GM12878 (cell line): Measurements from ENCODE around the gene TTC39A. TPM values are rescaled to one million over a fixed set of nuclear protein-coding genes. Genes with fewer than 3 reads are reported as not detected.

Experiments
- BRCA1 ChIP-seq: IDR thresholded peaks from 2 replicates; pipeline ENCODE4 v1.6.1; 2011; ENCODE audit warnings: low read depth, low read length, improper control_type of control experiment
- CBX5 ChIP-seq: sonication (generic); IDR thresholded peaks from 2 replicates; pipeline ENCODE4 v1.6.1; 2016; ENCODE audit warnings: low read depth, moderate library complexity, mild to moderate bottlenecking, inconsistent platforms
- CHD1 ChIP-seq: IDR thresholded peaks from 2 replicates; pipeline ENCODE4 v1.6.1; 2012; ENCODE audit warnings: low read depth, low read length, improper control_type of control experiment
- EP300 ChIP-seq, 2 experiments: fragments of 150-350 bp in 1 of 2; IDR thresholded peaks; 2 replicates each; pipeline ENCODE4 v1.6.1; 2011 to 2012; ENCODE audit warnings: low read depth in 2 of 2, low read length in 2 of 2, borderline replicate concordance in 1 of 2, improper control_type of control experiment in 1 of 2, inconsistent platforms in 1 of 2; ENCODE audit not compliant: control insufficient read depth in 1 of 2
- ETV6 ChIP-seq, 2 experiments: fragments of 450-650 bp in 1 of 2; IDR thresholded peaks in 1 of 2; conservative IDR thresholded peaks in 1 of 2; 2 replicates each; pipeline ENCODE4 v1.6.1; 2014; ENCODE audit warnings: antibody characterized with exemption in 1 of 2, borderline replicate concordance in 1 of 2, low read depth in 1 of 2, mild to moderate bottlenecking in 1 of 2, moderate library complexity in 1 of 2
- GABPA ChIP-seq: IDR thresholded peaks from 2 replicates; pipeline ENCODE4 v1.6.1; 2014; ENCODE audit warnings: antibody characterized with exemption, low read depth, mild to moderate bottlenecking, inconsistent platforms
- GATAD2B ChIP-seq: fragments of 450-650 bp; conservative IDR thresholded peaks from 2 replicates; pipeline ENCODE4 v1.6.1; 2017; ENCODE audit warnings: low read depth, mild to moderate bottlenecking, moderate library complexity
- IKZF2 ChIP-seq, 2 experiments: fragments of 450-650 bp; IDR thresholded peaks; 2 replicates each; pipeline ENCODE4 v1.6.1; 2017; ENCODE audit warnings: mild to moderate bottlenecking in 2 of 2, moderate library complexity in 2 of 2
- MEF2A ChIP-seq: IDR thresholded peaks from 2 replicates; pipeline ENCODE4 v1.6.1; 2011; ENCODE audit warnings: low read depth, mild to moderate bottlenecking, low read length, moderate library complexity; ENCODE audit not compliant: insufficient read depth
- MTA3 ChIP-seq: IDR thresholded peaks from 2 replicates; pipeline ENCODE4 v1.6.1; 2012; ENCODE audit warnings: low read length, inconsistent platforms, borderline replicate concordance
- NBN ChIP-seq: fragments of 450-650 bp; IDR thresholded peaks from 2 replicates; pipeline ENCODE4 v1.6.1; 2016
- NFYA ChIP-seq: IDR thresholded peaks from 2 replicates; pipeline ENCODE4 v1.6.1; 2011; ENCODE audit warnings: low read depth, mild to moderate bottlenecking, low read length, improper control_type of control experiment, borderline replicate concordance
- NRF1 ChIP-seq: conservative IDR thresholded peaks from 2 replicates; pipeline ENCODE4 v1.6.1; 2011; ENCODE audit warnings: mild to moderate bottlenecking, low read depth, low read length, improper control_type of control experiment
- POU2F2 ChIP-seq: IDR thresholded peaks from 3 replicates; pipeline ENCODE4 v1.6.1; 2011; ENCODE audit warnings: low read depth, mild to moderate bottlenecking, low read length, borderline replicate concordance
- RUNX3 ChIP-seq: IDR thresholded peaks from 2 replicates; pipeline ENCODE4 v1.6.1; 2012; ENCODE audit warnings: low read length, inconsistent platforms
- STAT1 ChIP-seq: fragments of 450-650 bp; conservative IDR thresholded peaks from 2 replicates; pipeline ENCODE4 v1.6.1; 2014; ENCODE audit warnings: antibody characterized with exemption, mild to moderate bottlenecking
- STAT3 ChIP-seq: IDR thresholded peaks from 2 replicates; pipeline ENCODE4 v1.6.1; 2011; ENCODE audit warnings: low read depth, low read length, improper control_type of control experiment
- polyA plus RNA-seq, 11 experiments: library from polyadenylated mRNA; depleted of rRNA in 4 of 11; unstranded in 6 of 11; stranded (reverse) in 5 of 11; fragments of >200 nt; fragmentation: Nextera tagmentation in 4 of 11; fragmentation: Illumina TruSeq in 1 of 11; extraction: Ambion mirVana in 4 of 11; extraction: Trizol in 1 of 11; gene quantifications; 1 replicate in 1 of 11; 2 replicates in 10 of 11; pipeline versions ENCODE4 v1.2.1 to v1.2.3, GENCODE V29; 2011 to 2016; ENCODE audit warnings: inconsistent platforms in 2 of 11, missing spikeins in 2 of 11, low read depth in 1 of 11
- total RNA-seq, 4 experiments: library from RNA; depleted of rRNA in 3 of 4; stranded (reverse); fragments of >200 nt in 3 of 4; fragmentation: Illumina TruSeq in 1 of 4; extraction: Trizol in 1 of 4; gene quantifications; 2 replicates each; pipeline versions ENCODE4 v1.2.1 to v1.2.3, GENCODE V29; 2013 to 2021
- TF ChIP-seq, protein P1 (sequence below): fragments of 450-650 bp; IDR thresholded peaks from 2 replicates; pipeline ENCODE4 v1.6.1; 2017; ENCODE audit warnings: low read depth, mild to moderate bottlenecking, moderate library complexity
- TF ChIP-seq, protein P2 (sequence below): fragments of 450-650 bp; IDR thresholded peaks from 2 replicates; pipeline ENCODE4 v1.6.1; 2016; ENCODE audit warnings: mild to moderate bottlenecking
- TF ChIP-seq, protein P3 (sequence below): IDR thresholded peaks from 2 replicates; pipeline ENCODE4 v1.6.1; 2011; ENCODE audit warnings: low read depth, low read length, improper control_type of control experiment, borderline replicate concordance
- TF ChIP-seq, protein P4 (sequence below): fragments of 450-650 bp; IDR thresholded peaks from 2 replicates; pipeline ENCODE4 v1.6.1; 2017; ENCODE audit warnings: mild to moderate bottlenecking, moderate library complexity

TTC39A gene
- total and polyA plus RNA-seq, 10 of the 15 experiments (the other 5 are each of a cell fraction or from before 2014, with no cell fraction given) = 0.18 to 3.0 (median 1.2) TPM

DNA sequence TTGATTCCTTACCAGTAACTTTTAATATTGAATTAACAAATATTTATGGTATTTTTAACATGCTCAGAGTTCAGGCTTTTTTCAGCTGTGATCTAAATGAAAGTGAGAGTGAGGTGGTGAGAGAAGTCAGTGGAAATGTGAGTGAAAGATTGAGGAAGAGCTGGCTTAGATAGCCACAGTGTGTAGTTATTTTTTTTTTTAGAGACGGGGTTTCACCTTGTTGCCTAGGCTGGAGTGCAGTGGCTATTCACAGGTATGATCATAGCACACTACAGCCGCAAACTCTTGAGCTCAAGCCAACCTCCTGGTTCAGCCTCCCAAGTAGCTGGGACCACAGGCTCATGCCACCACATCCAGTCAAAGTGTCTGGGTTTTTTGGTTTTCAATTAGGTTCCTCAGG, 83.3 kb downstream of the TTC39A start (continued):
- TF ChIP-seq CHD1 (no peak), GABPA (no peak), NBN (peak; percentile 77), EP300 (IDR thresholded peaks at IDR 0.05; ENCODE audit: borderline replicate concordance in 1 of 2, control insufficient read depth in 1 of 2, low read depth in 2 of 2, low read length in 2 of 2) (peak; percentile 18 to 48; a peak in 2 of 4 replicates), STAT1 (no peak), MEF2A (0 out of 2 replicates have a peak, but pooled peaks have one; percentile 61), GATAD2B (no peak), RUNX3 (peak; percentile 88), BRCA1 (no peak), NFYA (no peak), NRF1 (no peak), MTA3 (no peak; the same call in 1 of the 2 replicates), STAT3 (no peak), CBX5 (0 out of 2 replicates have a peak, but pooled peaks have one; percentile 33), ETV6 (conservative IDR thresholded peaks at IDR 0.05 in 1 of 2, IDR thresholded peaks at IDR 0.05 in 1 of 2; ENCODE audit: borderline replicate concordance in 1 of 2, low read depth in 1 of 2) (peak in 1 of 2 experiments; percentile 62; a peak in 2 of 4 replicates), IKZF2 (IDR thresholded peaks at IDR 0.05) (peak; percentile 73 to 76; a peak in 3 of 4 replicates), POU2F2 (peak; percentile 26; the same call in 1 of the 3 replicates)
- TF ChIP-seq, protein P1, sequence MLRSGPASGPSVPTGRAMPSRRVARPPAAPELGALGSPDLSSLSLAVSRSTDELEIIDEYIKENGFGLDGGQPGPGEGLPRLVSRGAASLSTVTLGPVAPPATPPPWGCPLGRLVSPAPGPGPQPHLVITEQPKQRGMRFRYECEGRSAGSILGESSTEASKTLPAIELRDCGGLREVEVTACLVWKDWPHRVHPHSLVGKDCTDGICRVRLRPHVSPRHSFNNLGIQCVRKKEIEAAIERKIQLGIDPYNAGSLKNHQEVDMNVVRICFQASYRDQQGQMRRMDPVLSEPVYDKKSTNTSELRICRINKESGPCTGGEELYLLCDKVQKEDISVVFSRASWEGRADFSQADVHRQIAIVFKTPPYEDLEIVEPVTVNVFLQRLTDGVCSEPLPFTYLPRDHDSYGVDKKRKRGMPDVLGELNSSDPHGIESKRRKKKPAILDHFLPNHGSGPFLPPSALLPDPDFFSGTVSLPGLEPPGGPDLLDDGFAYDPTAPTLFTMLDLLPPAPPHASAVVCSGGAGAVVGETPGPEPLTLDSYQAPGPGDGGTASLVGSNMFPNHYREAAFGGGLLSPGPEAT = peak; percentile 66
- TF ChIP-seq, protein P2, sequence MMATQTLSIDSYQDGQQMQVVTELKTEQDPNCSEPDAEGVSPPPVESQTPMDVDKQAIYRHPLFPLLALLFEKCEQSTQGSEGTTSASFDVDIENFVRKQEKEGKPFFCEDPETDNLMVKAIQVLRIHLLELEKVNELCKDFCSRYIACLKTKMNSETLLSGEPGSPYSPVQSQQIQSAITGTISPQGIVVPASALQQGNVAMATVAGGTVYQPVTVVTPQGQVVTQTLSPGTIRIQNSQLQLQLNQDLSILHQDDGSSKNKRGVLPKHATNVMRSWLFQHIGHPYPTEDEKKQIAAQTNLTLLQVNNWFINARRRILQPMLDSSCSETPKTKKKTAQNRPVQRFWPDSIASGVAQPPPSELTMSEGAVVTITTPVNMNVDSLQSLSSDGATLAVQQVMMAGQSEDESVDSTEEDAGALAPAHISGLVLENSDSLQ = peak; percentile 70
- TF ChIP-seq, protein P3, sequence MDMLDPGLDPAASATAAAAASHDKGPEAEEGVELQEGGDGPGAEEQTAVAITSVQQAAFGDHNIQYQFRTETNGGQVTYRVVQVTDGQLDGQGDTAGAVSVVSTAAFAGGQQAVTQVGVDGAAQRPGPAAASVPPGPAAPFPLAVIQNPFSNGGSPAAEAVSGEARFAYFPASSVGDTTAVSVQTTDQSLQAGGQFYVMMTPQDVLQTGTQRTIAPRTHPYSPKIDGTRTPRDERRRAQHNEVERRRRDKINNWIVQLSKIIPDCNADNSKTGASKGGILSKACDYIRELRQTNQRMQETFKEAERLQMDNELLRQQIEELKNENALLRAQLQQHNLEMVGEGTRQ = no peak
- TF ChIP-seq, protein P4, sequence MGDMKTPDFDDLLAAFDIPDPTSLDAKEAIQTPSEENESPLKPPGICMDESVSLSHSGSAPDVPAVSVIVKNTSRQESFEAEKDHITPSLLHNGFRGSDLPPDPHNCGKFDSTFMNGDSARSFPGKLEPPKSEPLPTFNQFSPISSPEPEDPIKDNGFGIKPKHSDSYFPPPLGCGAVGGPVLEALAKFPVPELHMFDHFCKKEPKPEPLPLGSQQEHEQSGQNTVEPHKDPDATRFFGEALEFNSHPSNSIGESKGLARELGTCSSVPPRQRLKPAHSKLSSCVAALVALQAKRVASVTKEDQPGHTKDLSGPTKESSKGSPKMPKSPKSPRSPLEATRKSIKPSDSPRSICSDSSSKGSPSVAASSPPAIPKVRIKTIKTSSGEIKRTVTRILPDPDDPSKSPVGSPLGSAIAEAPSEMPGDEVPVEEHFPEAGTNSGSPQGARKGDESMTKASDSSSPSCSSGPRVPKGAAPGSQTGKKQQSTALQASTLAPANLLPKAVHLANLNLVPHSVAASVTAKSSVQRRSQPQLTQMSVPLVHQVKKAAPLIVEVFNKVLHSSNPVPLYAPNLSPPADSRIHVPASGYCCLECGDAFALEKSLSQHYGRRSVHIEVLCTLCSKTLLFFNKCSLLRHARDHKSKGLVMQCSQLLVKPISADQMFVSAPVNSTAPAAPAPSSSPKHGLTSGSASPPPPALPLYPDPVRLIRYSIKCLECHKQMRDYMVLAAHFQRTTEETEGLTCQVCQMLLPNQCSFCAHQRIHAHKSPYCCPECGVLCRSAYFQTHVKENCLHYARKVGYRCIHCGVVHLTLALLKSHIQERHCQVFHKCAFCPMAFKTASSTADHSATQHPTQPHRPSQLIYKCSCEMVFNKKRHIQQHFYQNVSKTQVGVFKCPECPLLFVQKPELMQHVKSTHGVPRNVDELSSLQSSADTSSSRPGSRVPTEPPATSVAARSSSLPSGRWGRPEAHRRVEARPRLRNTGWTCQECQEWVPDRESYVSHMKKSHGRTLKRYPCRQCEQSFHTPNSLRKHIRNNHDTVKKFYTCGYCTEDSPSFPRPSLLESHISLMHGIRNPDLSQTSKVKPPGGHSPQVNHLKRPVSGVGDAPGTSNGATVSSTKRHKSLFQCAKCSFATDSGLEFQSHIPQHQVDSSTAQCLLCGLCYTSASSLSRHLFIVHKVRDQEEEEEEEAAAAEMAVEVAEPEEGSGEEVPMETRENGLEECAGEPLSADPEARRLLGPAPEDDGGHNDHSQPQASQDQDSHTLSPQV = no peak
